B cell (primary cell): ENCODE data around the gene TULP3. TPM values are rescaled to one million over a fixed set of nuclear protein-coding genes. Genes with fewer than 3 reads are reported as not detected.
A peak's percentile ranks its signal among the peaks of the same experiment; 100 is the strongest.

ENCODE experiments used
- ATAC-seq: fragments of 200-7000 bp; cut with Tn5 transposase; one replicate; pipeline ENCODE4 v1.10.0; 2021; ENCODE audit warnings: low read depth, mild to moderate bottlenecking, moderate number of reproducible peaks, moderate library complexity
- CTCF ChIA-PET: fragments of 350-600 bp; sonication (Branson Sonifier 250); formaldehyde crosslinking; loops from one replicate; lab custom pipeline; 2021; ENCODE audit warnings: antibody characterized with exemption, inconsistent platforms; lab: Charles Lee
- POLR2A ChIA-PET: fragments of 350-600 bp; sonication (Branson Sonifier 250); formaldehyde crosslinking; loops from one replicate; lab custom pipeline; 2021; ENCODE audit warnings: antibody characterized with exemption; lab: Charles Lee
- DNase-seq: peaks from one replicate; pipeline ENCODE4 v3.0.0; 2013
- H2AFZ ChIP-seq: 2 replicates; pipeline ENCODE4 v1.6.1; 2012; ENCODE audit warnings: mild to moderate bottlenecking, low read depth, low read length; ENCODE audit not compliant: insufficient read depth, poor library complexity, severe bottlenecking
- H3K27ac ChIP-seq, 2 donors: 1 replicate in 1 of 2; 2 replicates in 1 of 2; pipeline ENCODE4 v1.5.1; 2012 to 2013; ENCODE audit warnings: low read length in 2 of 2, mild to moderate bottlenecking in 2 of 2, moderate library complexity in 1 of 2
- H3K27me3 ChIP-seq, 4 experiments: fragments of 200-600 bp in 1 of 4; sonication (generic) in 1 of 4; replicated peaks in 1 of 4; 1 replicate in 2 of 4; 2 replicates in 2 of 4; pipeline versions ENCODE4 v1.6.1 to v1.7.0; 2013 to 2016; ENCODE audit warnings: low read length in 3 of 4, mild to moderate bottlenecking in 2 of 4, mixed read lengths in 1 of 4, moderate library complexity in 1 of 4; ENCODE audit not compliant: insufficient read depth in 4 of 4, control insufficient read depth in 3 of 4; ENCODE audit errors: control extremely low read depth in 1 of 4
- H3K36me3 ChIP-seq, 2 experiments: replicated peaks in 1 of 2; 1 replicate in 1 of 2; 2 replicates in 1 of 2; pipeline versions ENCODE4 v1.6.1 to v1.7.1; 2013; ENCODE audit warnings: low read length in 1 of 2; ENCODE audit not compliant: insufficient read depth in 2 of 2, control insufficient read depth in 1 of 2; ENCODE audit errors: control extremely low read depth in 1 of 2, extremely low read depth in 1 of 2
- H3K4me1 ChIP-seq, 2 donors: fragments of 200-600 bp in 1 of 2; sonication (generic) in 1 of 2; 1 replicate in 1 of 2; 2 replicates in 1 of 2; pipeline versions ENCODE4 v1.5.1 to v1.6.1; 2013 to 2017; ENCODE audit warnings: low read length in 2 of 2; ENCODE audit not compliant: control insufficient read depth in 2 of 2, insufficient read depth in 2 of 2
- H3K4me2 ChIP-seq: replicated peaks from 2 replicates; pipeline ENCODE3; 2012; ENCODE audit warnings: mild to moderate bottlenecking, low read depth, low read length; ENCODE audit not compliant: poor library complexity, severe bottlenecking
- H3K4me3 ChIP-seq, 5 experiments: fragments of 200-600 bp in 1 of 5; sonication (generic) in 1 of 5; 1 replicate in 3 of 5; 2 replicates in 2 of 5; pipeline versions ENCODE4 v1.5.1 to v1.7.0; 2011 to 2016; ENCODE audit warnings: low read length in 4 of 5, mild to moderate bottlenecking in 4 of 5, low read depth in 2 of 5, control low read depth in 1 of 5, moderate library complexity in 1 of 5; ENCODE audit not compliant: insufficient read depth in 1 of 5; ENCODE audit errors: control extremely low read depth in 1 of 5, extremely low read depth in 1 of 5
- H3K79me2 ChIP-seq: fragments of 200-600 bp; sonication (generic); one replicate; pipeline ENCODE4 v1.6.0; 2016; ENCODE audit warnings: low read length; ENCODE audit not compliant: control insufficient read depth, insufficient read depth
- H3K9ac ChIP-seq: fragments of 200-600 bp; sonication (generic); 2 replicates; pipeline ENCODE4 v1.6.1; 2017; ENCODE audit warnings: mild to moderate bottlenecking, low read length, moderate library complexity
- H3K9me3 ChIP-seq, 3 donors: one replicate each; pipeline versions ENCODE4 v1.6.1 to v1.7.1; 2013; ENCODE audit warnings: low read length in 2 of 3; ENCODE audit not compliant: control insufficient read depth in 2 of 3, insufficient read depth in 1 of 3; ENCODE audit errors: control extremely low read depth in 1 of 3
- H4K20me1 ChIP-seq: 2 replicates; pipeline ENCODE4 v1.6.0; 2012; ENCODE audit warnings: mild to moderate bottlenecking, low read length; ENCODE audit not compliant: insufficient read depth, control insufficient read depth, poor library complexity, severe bottlenecking
- H3K27ac Mint-ChIP-seq: one replicate; pipeline ENCODE4 v1.8.0; 2021; ENCODE audit warnings: mixed read lengths
- H3K27me3 Mint-ChIP-seq: one replicate; pipeline ENCODE4 v1.8.0; 2021; ENCODE audit warnings: mixed read lengths
- H3K4me1 Mint-ChIP-seq: one replicate; pipeline ENCODE4 v1.8.0; 2021; ENCODE audit warnings: mixed read lengths
- H3K4me3 Mint-ChIP-seq: one replicate; pipeline ENCODE4 v1.8.0; 2021; ENCODE audit warnings: mixed read lengths
- H3K9me3 Mint-ChIP-seq: one replicate; pipeline ENCODE4 v1.8.0; 2022; ENCODE audit warnings: mixed read lengths; ENCODE audit not compliant: insufficient read depth
- CTCF ChIP-seq: fragments of 200-600 bp; IDR thresholded peaks from one replicate; pipeline ENCODE4 v1.8.0; 2022; ENCODE audit warnings: antibody characterized with exemption, mild to moderate bottlenecking
- EZH2 ChIP-seq: IDR thresholded peaks from 2 replicates; pipeline ENCODE4 v1.6.1; 2012; ENCODE audit warnings: borderline replicate concordance, low read depth, mild to moderate bottlenecking, moderate library complexity, low read length; ENCODE audit not compliant: insufficient read depth, poor library complexity, severe bottlenecking
- WGBS: methylation state at CpG from one replicate; pipeline ENCODE4 v1.1.5; 2013; ENCODE audit warnings: missing lambda C conversion rate; ENCODE audit not compliant: insufficient coverage; 5-methylcytosine and 5-hydroxymethylcytosine counted together
- intact Hi-C: fragments of 100-400 bp; cut with micrococcal nuclease; formaldehyde crosslinking; loops from one replicate; pipeline ENCODE4 v1.10.0; 2022
- polyA plus RNA-seq: library from polyadenylated mRNA; depleted of rRNA; stranded (reverse); fragments of >200 nt; gene quantifications from 2 replicates; pipeline ENCODE4 v1.2.3, GENCODE V29; 2012
- total RNA-seq, 2 donors: library from RNA; stranded (reverse); fragments of 120-200 nt in 1 of 2; gene quantifications; 1 replicate in 1 of 2; 2 replicates in 1 of 2; pipeline versions ENCODE4 v1.2.3 to v1.2.4, GENCODE V29; 2013 to 2022

TULP3 gene
- total and polyA plus RNA-seq, 2 donors (not counting 1 experiment from before 2014, with no cell fraction given), result 8.3 to 9.2 TPM

DNA sequence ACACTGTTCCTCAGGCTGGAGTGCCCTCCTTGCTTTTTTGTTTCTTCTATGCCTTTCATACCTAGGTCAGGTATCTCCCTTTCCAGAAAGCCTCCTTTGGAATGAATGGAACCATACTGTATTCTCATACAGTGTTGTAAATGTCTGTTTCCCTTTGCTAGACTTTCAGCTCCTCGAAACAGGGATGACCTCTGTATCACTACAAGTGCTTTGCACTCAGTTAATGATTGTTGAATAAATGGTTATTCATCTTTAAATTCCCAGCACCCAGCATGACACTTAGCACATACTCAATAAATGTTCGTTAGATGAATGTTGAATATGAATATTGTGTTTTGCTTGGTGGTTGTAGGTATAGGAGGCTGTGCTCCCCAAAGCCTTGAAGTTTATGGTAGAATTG is 5.9 kb upstream of the TULP3 start:
- Histone ChIP-seq H4K20me1 (peaks cover 7% of the 10 kb centered on the region), H3K4me3 (no peak overlapping the region), H3K9ac (no peak overlapping the region), H3K4me1 (peaks cover 7 to 9% of the 10 kb centered on the region in 2 donors), H2AFZ (no peak overlapping the region), H3K27me3 (no peaks in the 10 kb centered on the region), H3K4me2 (no peak overlapping the region), H3K79me2 (peaks cover 21% of the 10 kb centered on the region), H3K9me3 (peaks cover 0 to 6% (median 0%) of the 10 kb centered on the region in 3 donors), H3K27ac (peak overlapping the region in 1 of 2 donors; percentile 51), H3K36me3 (no peaks in the 10 kb centered on the region)
- no CpG with 5 or more reads among the region's 2 CpGs for WGBS
- Mint-ChIP-seq H3K27me3 (no peaks in the 10 kb centered on the region), H3K27ac (peak overlapping the region; percentile 68), H3K4me1 (peaks cover 22% of the 10 kb centered on the region), H3K4me3 (no peak overlapping the region), H3K9me3 (no peaks in the 10 kb centered on the region)
- ATAC-seq (no peak), DNase-seq (no peak)
- intact Hi-C loops, result loop anchor here (5.0 kb wide), 2 partner anchors 157 to 192 kb away; partner anchors contain the start of gene TSPAN9
- no peak for TF ChIP-seq CTCF
- no peak for TF ChIP-seq EZH2
- ChIA-PET CTCF (interaction anchor here (0.9 to 1.3 kb wide), 3 partner anchors 9 to 415 kb away, joined by 3 to 6 read pairs (median 5); no protein-coding TSS in a partner anchor), POLR2A (interaction anchor here (1.2 kb wide), 1 partner anchor 193 kb away, joined by 9 read pairs; no protein-coding TSS in a partner anchor)

DNA sequence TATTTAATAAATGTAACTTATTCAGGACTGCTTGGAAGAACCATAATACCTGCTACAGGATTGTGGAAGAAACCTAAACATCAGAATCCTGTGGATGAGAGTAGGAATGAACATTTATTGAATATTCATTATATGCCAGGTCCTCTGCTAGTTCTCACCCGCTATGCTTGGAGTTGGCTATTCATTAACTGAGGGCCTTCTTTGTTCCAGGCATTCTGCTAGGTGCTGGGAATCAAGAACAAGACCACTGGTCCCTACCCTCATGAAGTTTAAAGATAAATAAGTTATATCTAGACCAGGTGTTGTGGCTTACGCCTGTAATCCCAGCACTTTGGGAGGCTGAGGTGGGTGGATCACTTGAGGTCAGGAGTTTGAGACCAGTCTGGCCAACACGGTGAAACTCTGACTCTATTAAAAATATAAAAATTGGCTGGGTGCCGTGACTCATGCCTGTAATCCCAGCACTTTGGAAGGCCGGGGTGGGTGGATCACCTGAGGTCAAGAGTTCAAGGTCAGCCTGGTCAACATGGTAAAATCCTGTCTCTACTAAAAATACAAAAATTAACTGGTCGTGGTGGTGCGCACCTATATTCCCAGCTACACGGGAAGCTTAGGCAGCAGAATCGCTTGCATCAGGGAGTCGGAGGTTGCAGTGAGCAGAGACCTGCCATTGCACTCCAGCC is 3.8 kb upstream of the TULP3 start:
- ATAC-seq, result no peak
- peaks cover 33% of the 10 kb centered on the region for H3K4me1 Mint-ChIP-seq

More for the DNA sequence above, 3.8 kb upstream of the TULP3 start:
- TF ChIP-seq CTCF (no peak), EZH2 (no peak)
- 98% methylated on average over 5 of the region's 10 CpGs for WGBS
- Mint-ChIP-seq H3K4me3 (no peak overlapping the region), H3K27me3 (no peaks in the 10 kb centered on the region), H3K9me3 (no peaks in the 10 kb centered on the region), H3K27ac (no peak overlapping the region)
- Histone ChIP-seq H3K9ac (no peak overlapping the region), H4K20me1 (peaks cover 7% of the 10 kb centered on the region), H3K9me3 (peaks cover 0 to 6% (median 0%) of the 10 kb centered on the region in 3 donors), H2AFZ (no peak overlapping the region), H3K27ac (no peak overlapping the region), H3K27me3 (no peaks in the 10 kb centered on the region), H3K36me3 (no peaks in the 10 kb centered on the region), H3K4me2 (no peak overlapping the region), H3K4me1 (peaks cover 11 to 21% of the 10 kb centered on the region in 2 donors), H3K79me2 (peaks cover 6% of the 10 kb centered on the region), H3K4me3 (no peak overlapping the region)
- POLR2A ChIA-PET, result interaction anchor here (0.7 to 0.9 kb wide), 2 partner anchors 12 to 73 kb away, joined by 3 to 4 read pairs; no protein-coding TSS in a partner anchor
- CTCF ChIA-PET, result interaction anchor here (0.9 kb wide), 1 partner anchor 389 kb away, joined by 3 read pairs; no protein-coding TSS in a partner anchor
- no peak for DNase-seq
- intact Hi-C loops, result loop anchor here (5.0 kb wide), 2 partner anchors 155 to 190 kb away; partner anchors contain the start of gene TSPAN9
